SH-SY5Y (cell line): ENCODE measurements around the gene C6orf120.

ENCODE experiments used
- GATA2 ChIP-seq: IDR thresholded peaks from 2 replicates; pipeline ENCODE4 v1.6.1; 2011; ENCODE audit warnings: mild to moderate bottlenecking, low read depth, low read length
- GATA3 ChIP-seq: IDR thresholded peaks from 2 replicates; pipeline ENCODE4 v1.6.1; 2011; ENCODE audit warnings: low read depth, mild to moderate bottlenecking, low read length, moderate library complexity

C6orf120 gene

DNA sequence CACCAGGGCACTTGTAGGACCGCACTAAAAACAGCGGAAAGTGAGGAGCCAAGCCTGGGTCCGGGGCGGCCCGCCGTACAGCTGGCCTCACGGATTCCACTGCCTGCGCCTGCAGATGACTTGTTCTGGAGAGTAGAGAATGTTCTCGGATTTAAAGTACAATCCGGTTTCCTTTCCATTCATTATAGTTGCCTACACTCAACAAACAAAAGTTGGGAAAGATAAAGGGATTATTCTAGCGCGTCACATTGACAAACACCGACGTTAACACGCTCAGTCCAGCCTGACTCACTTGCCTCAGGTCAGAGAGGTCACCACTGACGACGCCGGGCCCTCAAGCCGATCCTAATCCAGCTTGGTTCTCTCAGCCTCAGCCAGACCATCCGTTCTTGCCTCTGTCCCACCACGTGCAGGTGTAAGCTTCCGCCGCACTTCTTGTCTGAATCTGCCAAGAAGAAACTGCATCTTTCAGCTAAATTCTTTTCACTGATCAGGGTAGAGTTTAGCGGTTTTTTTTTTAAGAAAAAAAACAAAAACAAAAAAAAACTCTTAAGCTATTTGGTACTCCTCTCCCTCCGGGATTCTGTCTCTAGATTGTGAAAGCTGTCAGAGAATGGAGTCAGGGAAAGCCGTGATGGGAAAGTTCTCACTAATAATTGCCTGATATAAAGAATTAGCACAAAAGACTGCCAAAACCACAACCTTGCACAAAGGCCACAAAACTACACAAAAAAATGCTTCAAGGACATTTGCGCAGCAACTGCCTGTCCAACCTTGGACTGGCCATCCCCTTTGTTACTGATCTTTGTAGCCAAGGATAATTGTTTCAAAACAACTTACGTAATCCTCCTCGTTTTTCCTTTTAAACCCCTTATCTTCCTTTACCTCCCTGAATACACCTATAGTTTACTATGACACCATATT lies 23.5 kb downstream of the C6orf120 start:
- no peak for TF ChIP-seq GATA2
- no peak for TF ChIP-seq GATA3

DNA sequence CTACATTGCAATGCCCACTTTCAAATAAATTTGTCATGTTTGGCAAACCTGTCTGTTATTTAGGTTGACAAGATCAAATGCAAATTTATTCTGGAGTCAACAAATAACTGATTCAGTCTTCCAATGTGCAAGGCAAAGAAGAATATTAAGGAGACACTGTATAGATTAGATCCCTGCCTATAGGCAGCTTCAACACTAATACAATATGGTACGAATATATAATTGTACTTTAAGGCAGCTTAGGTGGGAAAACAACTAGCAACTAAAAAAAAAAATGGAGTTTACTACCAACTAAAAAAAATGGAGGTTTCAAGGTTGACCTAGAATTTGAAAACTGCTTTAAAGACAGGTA lies 24.1 kb downstream of the C6orf120 start:
- no peak for TF ChIP-seq GATA2
- no peak for TF ChIP-seq GATA3

DNA sequence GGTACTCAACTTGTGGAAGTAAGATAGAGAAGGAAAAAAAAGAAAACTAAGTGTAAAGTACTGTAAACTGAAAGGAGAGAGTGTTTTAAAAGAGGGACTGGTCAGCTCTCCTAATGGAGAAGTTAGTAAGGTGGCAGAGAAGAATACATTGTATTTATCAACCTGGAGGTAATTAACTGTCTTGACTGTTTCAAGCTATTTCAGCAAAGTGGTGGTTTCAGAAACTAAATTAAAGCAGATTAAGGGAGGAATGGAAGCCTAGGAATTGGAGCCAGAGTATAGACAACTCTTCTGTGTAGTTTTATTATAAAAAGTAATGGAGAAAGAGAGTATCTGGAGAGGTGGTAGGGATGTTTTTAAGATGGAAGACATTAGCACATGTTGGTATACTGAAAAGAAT lies 25.0 kb downstream of the C6orf120 start:
- TF ChIP-seq GATA3, result no peak
- no peak for TF ChIP-seq GATA2

DNA sequence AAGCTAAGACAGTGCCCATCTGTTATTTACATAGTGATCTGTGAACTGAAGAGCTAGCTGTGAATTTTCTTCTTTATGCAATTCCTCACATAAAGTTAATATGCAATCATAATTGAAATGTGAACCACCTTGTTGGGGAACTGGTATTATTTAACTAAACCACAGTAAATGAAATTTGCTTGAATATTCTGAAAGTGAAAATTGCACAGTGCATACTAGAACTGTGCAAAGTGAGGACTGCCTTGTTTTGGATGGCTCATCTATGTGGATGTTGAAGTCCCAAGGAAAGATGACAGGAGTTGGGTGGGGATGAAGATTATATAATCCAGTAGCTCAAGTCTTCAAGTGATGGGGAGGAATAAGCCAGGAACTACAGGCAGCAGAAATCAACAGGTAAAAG lies 28.0 kb downstream of the C6orf120 start:
- TF ChIP-seq GATA3 (no peak), GATA2 (no peak)

DNA sequence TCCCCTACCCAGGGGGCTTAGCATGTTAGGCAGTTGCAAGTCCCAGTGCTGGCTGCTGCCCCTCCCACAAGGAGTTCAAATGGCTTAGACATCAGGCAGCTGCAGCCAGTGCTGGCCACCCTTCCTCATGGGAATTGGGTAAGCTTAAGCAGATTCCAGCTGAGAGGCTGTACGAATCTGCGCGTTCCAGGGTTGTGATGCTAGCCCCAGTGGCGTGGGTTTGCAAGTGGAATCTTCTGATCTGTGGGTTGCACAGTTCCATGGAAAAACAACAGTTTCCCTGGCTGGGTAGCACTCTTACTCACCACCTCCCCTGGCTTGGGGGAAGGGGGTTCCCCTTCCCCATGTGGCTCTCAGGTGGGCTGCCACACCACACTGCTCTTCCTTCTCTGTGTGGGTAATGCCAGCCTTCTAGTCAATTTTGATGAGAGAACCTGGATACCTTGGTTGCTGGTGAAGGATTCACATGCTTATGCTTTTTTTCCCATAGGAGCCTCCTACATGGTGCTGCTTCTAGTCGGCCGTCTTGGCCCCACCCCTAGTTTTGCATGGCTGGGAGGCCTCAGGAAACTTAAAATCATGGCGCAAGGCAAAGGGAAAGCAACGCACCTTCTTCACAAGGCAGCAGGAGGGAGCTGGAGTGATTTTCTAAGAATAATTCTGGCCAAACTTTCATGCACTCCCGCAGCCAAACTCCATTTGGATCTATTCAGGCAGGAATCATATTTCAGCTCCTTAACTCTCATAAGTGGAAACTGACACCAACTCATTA lies 36.5 kb downstream of the C6orf120 start:
- TF ChIP-seq GATA3, result no peak
- TF ChIP-seq GATA2, result no peak

DNA sequence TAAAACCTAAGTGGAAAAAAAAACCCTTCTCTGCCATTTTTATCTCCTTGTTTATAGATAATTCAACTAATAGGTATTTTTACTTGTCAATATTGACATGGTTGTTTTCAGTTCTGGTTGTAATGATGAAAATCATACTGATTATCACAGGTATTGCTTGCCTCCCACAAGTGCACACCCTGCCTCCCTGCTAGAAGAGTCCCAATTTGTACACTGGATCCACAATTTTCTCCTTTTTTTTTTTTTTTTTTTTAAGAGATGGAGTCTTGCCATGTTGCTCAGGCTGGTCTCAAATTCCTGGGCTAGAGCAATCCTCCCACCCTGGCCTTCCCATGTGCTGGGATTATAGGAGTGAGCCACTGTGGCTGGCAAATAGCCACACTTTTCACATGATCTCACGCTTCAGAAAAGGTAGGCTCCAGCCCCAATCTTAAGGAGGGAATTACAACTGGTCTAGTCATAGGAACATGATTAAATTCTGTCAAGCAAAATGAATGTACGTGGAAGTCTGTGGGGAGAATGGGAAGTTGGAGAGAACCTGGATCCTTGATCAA lies 37.1 kb downstream of the C6orf120 start:
- TF ChIP-seq GATA2 (no peak), GATA3 (no peak)

DNA sequence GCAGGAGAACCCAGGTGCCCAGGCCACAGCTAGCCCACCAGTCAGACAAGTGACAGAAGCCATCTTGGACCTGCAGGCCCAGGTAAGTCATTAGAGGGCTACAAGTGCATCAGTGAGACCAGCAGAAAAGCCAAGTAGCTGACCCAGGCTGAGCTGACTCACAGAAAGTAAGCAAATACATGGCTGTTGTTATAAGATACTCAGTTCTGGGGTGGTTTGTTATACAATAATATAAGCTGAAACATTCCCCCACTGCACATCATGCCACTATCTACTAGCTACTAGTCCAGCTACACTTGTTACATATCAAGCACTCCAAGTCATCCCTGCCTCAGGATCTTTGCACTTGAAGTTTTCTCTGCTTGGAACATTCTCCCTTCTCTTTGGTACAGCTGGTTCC lies 39.4 kb downstream of the C6orf120 start:
- no peak for TF ChIP-seq GATA2
- TF ChIP-seq GATA3, result no peak

DNA sequence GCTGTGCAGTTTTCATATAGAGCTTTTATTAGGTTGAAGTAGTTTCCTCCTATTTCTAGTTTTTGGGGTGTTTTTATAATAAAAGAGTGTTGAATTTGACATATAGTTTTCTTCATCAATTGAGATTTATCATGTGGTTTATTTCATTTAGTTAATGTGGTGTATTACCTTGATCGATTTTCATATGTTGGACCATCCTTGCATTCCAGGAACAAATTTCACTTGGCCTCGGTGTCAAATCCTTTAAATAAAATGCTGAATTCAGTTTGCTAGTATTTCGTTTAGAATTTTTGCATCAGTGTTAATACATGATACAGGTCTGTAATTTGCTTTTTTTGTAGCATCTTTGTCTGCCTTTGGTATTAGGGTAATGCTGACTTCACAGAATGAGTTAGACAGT lies 43.5 kb downstream of the C6orf120 start:
- TF ChIP-seq GATA3 (no peak), GATA2 (no peak)

DNA sequence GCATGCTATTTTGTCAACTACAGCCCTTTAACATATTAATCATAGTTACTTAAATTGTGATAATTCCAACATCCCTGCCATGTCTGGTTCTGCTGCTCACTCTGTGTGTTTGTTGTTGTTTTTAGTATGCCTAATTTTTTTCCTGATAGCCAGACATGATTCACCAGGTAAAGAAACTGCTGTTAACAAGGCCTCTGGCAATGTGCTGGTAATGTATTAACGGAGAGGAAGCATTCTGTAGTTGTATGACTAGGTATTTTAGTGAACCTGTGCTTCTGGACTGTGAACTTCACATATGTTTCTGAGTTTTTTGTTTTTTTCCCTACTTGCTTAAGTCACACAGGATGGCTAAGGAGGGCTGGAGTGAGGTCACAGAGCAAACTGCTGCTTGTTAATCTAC lies 44.6 kb downstream of the C6orf120 start:
- TF ChIP-seq GATA2 (no peak), GATA3 (no peak)

DNA sequence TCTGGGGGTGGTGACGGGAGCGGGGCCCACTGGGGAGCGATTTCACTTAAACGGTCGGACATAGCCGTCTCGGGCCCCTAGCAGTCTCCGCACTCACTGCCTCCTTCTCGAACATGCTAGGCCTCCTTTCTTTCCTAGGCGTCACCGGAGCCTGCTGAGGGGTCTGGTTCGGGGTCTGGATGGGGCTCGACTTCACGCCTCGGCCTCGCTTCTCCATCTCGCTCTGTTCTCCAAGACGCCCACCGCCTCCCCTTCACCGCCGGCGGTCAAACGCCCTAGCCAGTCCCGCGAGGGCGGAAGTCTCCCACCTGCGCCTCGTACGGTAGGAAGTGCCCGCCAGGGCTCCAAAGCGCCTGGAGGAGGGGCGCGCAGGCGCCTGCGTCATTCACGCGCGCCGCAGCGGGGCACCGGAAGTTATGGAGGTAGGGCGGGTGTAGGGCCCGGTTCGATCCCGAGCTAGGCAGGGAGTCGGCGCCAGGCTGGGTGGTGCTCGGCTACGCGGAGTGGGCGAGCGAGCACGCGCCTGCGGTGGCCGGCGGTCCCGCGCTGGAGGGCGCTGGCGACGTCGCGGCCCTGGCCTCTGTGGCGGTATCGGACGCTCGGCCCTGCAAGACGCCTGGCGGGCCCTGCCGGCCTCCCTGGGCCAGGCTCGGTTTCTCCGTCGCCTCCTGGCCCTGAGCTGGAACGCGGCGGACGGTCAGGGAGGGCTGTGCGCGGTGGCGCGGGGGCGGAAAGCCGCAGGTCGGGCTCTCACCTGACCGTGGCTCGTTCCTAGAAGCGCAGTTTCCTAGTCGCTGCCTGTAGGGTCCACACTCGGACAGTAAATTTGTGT lies 49.5 kb downstream of the C6orf120 start, which contains the start of the genes DYNLT2 and ERMARD:
Gene DYNLT2 (minus strand): TSS at position 331 of the 832 bp plus-strand sequence. CDS start 114 bp downstream, at position 217.
Gene ERMARD (plus strand): TSS at position 381 of the 832 bp plus-strand sequence. CDS start 36 bp downstream, at position 417.
- TF ChIP-seq GATA2 (peak; percentile 15; the same call in 1 of the 2 replicates), GATA3 (no peak)

DNA sequence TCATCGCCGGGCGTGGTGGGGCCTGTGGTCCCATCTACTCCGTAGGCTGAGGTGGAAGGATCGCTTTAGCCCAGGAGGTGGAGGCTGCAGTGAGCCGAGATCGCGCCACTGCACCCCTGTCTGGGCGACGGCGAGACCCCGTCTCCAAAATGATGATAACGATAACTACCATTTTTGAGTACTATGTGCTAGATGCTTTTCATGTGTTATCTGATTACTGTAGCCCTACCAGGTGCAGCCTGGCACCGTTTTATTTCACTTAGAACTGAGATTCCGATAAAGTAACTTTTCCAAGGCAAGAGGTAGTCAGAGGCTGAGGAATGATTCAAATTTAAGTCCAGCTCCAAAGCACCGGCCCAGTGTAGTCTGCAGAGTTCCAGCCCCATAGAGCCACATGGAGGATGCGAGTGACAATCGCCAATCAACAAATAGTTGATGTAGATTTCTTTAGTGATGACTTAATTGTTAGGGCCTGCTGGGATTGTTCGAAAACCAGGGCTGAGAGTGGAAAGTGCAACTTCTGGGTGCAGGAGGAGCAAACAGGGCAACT lies 50.2 kb downstream of the C6orf120 start:
- no peak for TF ChIP-seq GATA2
- no peak for TF ChIP-seq GATA3
